ENCODE results near the gene SYMPK.

The SYMPK gene

DNA sequence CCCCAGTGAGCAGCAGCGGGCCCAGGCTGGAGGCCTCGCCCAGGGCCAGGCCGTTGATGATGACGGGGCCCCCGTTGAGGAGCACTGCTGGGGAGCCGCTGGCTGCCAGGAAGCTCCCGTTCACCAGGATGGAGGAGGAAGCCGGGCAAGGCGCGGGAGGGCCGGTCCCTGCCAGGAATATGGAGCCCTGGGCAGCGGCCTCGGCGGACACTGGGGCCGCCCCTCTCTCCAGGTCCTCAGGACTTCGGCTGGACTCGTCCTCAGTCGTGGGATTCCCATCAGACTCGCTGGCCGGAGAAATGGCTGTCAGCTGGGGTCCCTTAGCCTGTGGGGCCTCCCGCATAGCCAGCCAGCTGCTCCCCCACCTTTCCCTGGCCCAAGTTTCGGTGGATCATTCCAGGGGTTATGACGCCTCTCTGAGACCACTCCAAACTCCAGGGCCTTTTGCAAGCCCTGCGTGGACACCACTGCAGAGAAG is 96.0 kb downstream of the SYMPK start:
- DNase-seq (ENCODE audit: low read depth in 2 of 2): no peak

GRCh38 chr19:45766296-45766868 is 96.6 kb downstream of the SYMPK start:
- no peak for DNase-seq (ENCODE audit: low read depth in 2 of 2)

DNA sequence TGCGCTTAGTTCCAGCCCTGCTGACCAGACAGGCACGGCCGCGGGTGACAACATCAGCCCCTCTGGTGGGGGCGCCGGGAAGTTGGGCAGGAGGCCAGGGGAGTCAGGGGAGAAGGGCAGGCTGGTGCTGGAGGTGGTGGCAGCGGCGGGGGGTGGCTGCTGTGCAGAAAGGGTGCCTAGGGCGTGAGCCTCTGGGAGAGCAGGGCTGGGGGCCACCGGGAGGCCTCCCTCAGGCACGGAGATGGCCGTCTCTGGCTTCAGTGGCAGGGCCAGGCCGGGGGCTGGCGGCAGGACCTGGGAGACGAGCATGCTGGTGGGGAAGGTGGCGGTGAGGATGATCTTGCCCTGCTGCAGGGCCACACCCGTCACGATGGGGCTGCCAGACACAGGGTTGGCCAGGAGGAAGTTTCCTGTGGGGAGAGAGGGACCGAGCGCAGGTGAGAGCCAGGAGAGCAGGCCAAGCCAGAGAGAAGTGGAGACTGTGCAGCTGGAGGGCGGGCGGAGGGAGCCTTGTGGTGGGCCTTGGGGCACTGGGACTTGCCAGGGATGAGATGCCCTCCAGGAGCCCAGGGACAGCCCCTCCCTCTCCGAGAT is 97.1 kb downstream of the SYMPK start:
- no peak for DNase-seq (ENCODE audit: low read depth in 2 of 2)

All from stimulated activated CD8-positive, alpha-beta memory T cell treated with anti-CD3 and anti-CD28 coated beads, Interleukin-15, amount 100 ng/mL, for 48 hours (primary cell).